Sigmoid colon (tissue), 7 donors: Measurements from ENCODE around the gene AK5. TPM values are rescaled to one million over a fixed set of nuclear protein-coding genes. Genes with fewer than 3 reads are reported as not detected.

ENCODE experiments used
- DNase-seq: peaks from one replicate; pipeline ENCODE4 v3.0.0-alpha.2; 2019
- H3K27ac ChIP-seq, 4 donors: fragments of 200-600 bp; sonication (generic); one replicate each; pipeline ENCODE4 v1.5.1; 2016 to 2019; ENCODE audit warnings: mild to moderate bottlenecking in 1 of 4
- H3K27me3 ChIP-seq, 3 donors: fragments of 200-600 bp; sonication (generic); one replicate each; pipeline ENCODE4 v1.5.1; 2019; ENCODE audit warnings: mild to moderate bottlenecking in 1 of 3
- H3K36me3 ChIP-seq, 4 donors: fragments of 200-600 bp; sonication (generic); one replicate each; pipeline ENCODE4 v1.5.1; 2016 to 2019
- H3K4me1 ChIP-seq, 4 donors: fragments of 200-600 bp; sonication (generic); one replicate each; pipeline ENCODE4 v1.5.1; 2017 to 2019
- H3K4me3 ChIP-seq, 4 donors: fragments of 200-600 bp; sonication (generic); one replicate each; pipeline ENCODE4 v1.5.1; 2017 to 2019; ENCODE audit warnings: mild to moderate bottlenecking in 2 of 4, moderate library complexity in 1 of 4
- H3K9me3 ChIP-seq, 4 donors: fragments of 200-600 bp in 3 of 4; sonication (generic) in 3 of 4; one replicate each; pipeline versions ENCODE4 v1.5.1 to v1.6.1; 2013 to 2019
- CTCF ChIP-seq, 4 experiments: fragments of 450-650 bp in 3 of 4; fragments of 200-600 bp in 1 of 4; IDR thresholded peaks; one replicate each; pipeline ENCODE4 v1.5.1; 2016 to 2019; ENCODE audit warnings: antibody characterized with exemption in 4 of 4, mild to moderate bottlenecking in 3 of 4, moderate library complexity in 2 of 4
- EP300 ChIP-seq, 4 donors: sonication (generic); formaldehyde crosslinking; IDR thresholded peaks; one replicate each; pipeline ENCODE4 v1.6.1; 2017; ENCODE audit warnings: antibody characterized with exemption in 4 of 4
- POLR2A ChIP-seq, 2 donors: fragments of 450-650 bp; IDR thresholded peaks; one replicate each; pipeline ENCODE4 v1.6.1; 2016; ENCODE audit warnings: antibody characterized with exemption in 2 of 2, mild to moderate bottlenecking in 2 of 2, moderate library complexity in 2 of 2
- POLR2AphosphoS5 ChIP-seq, 4 donors: sonication (generic); formaldehyde crosslinking; IDR thresholded peaks; one replicate each; pipeline ENCODE4 v1.6.1; 2017; ENCODE audit warnings: antibody characterized with exemption in 4 of 4
- WGBS, 2 donors: extraction: QIAGEN DNeasy Blood & Tissue Kit; methylation state at CpG; one replicate each; pipeline ENCODE4 v1.1.7; 2013; 5-methylcytosine and 5-hydroxymethylcytosine counted together
- intact Hi-C: fragments of 100-400 bp; cut with DNase I; formaldehyde crosslinking; loops from one replicate; pipeline ENCODE4 v1.15.1; 2023
- polyA plus RNA-seq, 3 donors: library from polyadenylated mRNA; stranded (reverse); fragments of 200-250 nt; gene quantifications; one replicate each; pipeline ENCODE4 v1.2.3, GENCODE V29; 2013
- total RNA-seq, 4 donors: library from RNA; depleted of rRNA; stranded (reverse); fragments of >200 nt; gene quantifications; one replicate each; pipeline ENCODE4 v1.1.0, GENCODE V29; 2016
- donor health status: healthy with polysubstance abuse.
- donor health status: Bipolar disorder and iron deficiency.
- donor health status: healthy.

The AK5 gene
- total and polyA plus RNA-seq, 7 donors: 0.33 to 6.1 (median 1.9) TPM; not detected in 1

GRCh38 chr1:77373702-77374101 lies 91.9 kb downstream of the AK5 start:
- no peaks in the 10 kb centered on the region for H3K27me3 ChIP-seq
- H3K27ac ChIP-seq: no peak overlapping the region
- TF ChIP-seq POLR2A (IDR thresholded peaks at IDR 0.05): no peak
- TF ChIP-seq EP300 (IDR thresholded peaks at IDR 0.05): no peak
- no peak for TF ChIP-seq POLR2AphosphoS5 (IDR thresholded peaks at IDR 0.05)
- TF ChIP-seq CTCF (IDR thresholded peaks at IDR 0.05): no peak
- no peak for DNase-seq
- 95 to 96% methylated on average over 3 of the region's 3 CpGs for WGBS, 2 donors
- H3K4me1 ChIP-seq: peaks cover 0 to 8% (median 0%) of the 10 kb centered on the region in 4 donors
- intact Hi-C loops: no loop called here
- no peak overlapping the region for H3K4me3 ChIP-seq
- no peaks in the 10 kb centered on the region for H3K36me3 ChIP-seq
- H3K9me3 ChIP-seq: no peaks in the 10 kb centered on the region

- H3K9me3 ChIP-seq: no peaks in the 10 kb centered on the region
- WGBS, 2 donors: 72 to 74% methylated on average over 2 of the region's 2 CpGs
- DNase-seq: no peak
- peaks cover 0 to 8% (median 0%) of the 10 kb centered on the region in 4 donors for H3K4me1 ChIP-seq
- H3K27me3 ChIP-seq: no peaks in the 10 kb centered on the region
- TF ChIP-seq EP300 (IDR thresholded peaks at IDR 0.05) (no peak), CTCF (IDR thresholded peaks at IDR 0.05) (no peak), POLR2A (IDR thresholded peaks at IDR 0.05) (no peak), POLR2AphosphoS5 (IDR thresholded peaks at IDR 0.05) (no peak)
- H3K36me3 ChIP-seq: no peaks in the 10 kb centered on the region
- H3K27ac ChIP-seq: no peak overlapping the region
- intact Hi-C loops: no loop called here
- H3K4me3 ChIP-seq: no peak overlapping the region
These were observed 93.7 kb downstream of the AK5 start for GRCh38 chr1:77375541-77375940.

DNA sequence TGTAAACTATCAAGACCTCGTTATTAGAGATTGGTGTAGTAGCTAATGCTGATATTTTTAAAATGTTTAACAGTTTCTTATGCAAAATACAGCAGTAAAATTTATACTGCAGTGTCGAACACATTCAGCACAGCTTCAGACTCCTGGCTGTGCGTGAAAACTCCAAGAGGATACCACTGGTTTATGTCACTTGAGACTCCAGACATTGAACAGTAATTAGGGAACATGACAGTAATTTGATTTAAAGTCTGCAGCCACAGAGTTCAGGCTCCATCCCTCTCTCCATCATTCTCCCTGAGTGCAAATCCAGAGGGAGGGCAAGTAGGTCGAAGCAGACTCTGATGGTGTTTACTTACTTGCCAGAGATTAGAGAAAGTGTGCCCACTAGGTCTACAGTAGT lies 94.2 kb downstream of the AK5 start:
- 50 to 63% methylated on average over 4 of the region's 4 CpGs for WGBS, 2 donors
- peaks cover 0 to 8% (median 0%) of the 10 kb centered on the region in 4 donors for H3K4me1 ChIP-seq
- H3K27ac ChIP-seq: no peak overlapping the region
- no peak overlapping the region for H3K4me3 ChIP-seq
- no peaks in the 10 kb centered on the region for H3K27me3 ChIP-seq
- H3K9me3 ChIP-seq: no peaks in the 10 kb centered on the region
- no peaks in the 10 kb centered on the region for H3K36me3 ChIP-seq
- TF ChIP-seq POLR2A (IDR thresholded peaks at IDR 0.05): no peak
- TF ChIP-seq CTCF (IDR thresholded peaks at IDR 0.05): no peak
- no peak for TF ChIP-seq EP300 (IDR thresholded peaks at IDR 0.05)
- TF ChIP-seq POLR2AphosphoS5 (IDR thresholded peaks at IDR 0.05): no peak
- intact Hi-C loops: no loop called here
- no peak for DNase-seq

- no peaks in the 10 kb centered on the region for H3K36me3 ChIP-seq
- no peaks in the 10 kb centered on the region for H3K27me3 ChIP-seq
- TF ChIP-seq EP300 (IDR thresholded peaks at IDR 0.05): no peak
- TF ChIP-seq POLR2A (IDR thresholded peaks at IDR 0.05): no peak
- TF ChIP-seq CTCF (IDR thresholded peaks at IDR 0.05): no peak
- intact Hi-C loops: no loop called here
- no peak overlapping the region for H3K27ac ChIP-seq
- WGBS, 2 donors: 32 to 57% methylated on average over 6 of the region's 6 CpGs
- DNase-seq: no peak
- no peak overlapping the region for H3K4me3 ChIP-seq
- no peaks in the 10 kb centered on the region for H3K9me3 ChIP-seq
- H3K4me1 ChIP-seq: peaks cover 0 to 8% (median 0%) of the 10 kb centered on the region in 4 donors
These were observed 97.1 kb downstream of the AK5 start for GRCh38 chr1:77378723-77379535.
